GM21717 (cell line): ENCODE data around the gene ZNF816.
"Not testable (repeated sequence)": the region's sequence is repeated elsewhere in the genome, so short reads cannot be mapped to it uniquely, and the experiment has no call there.

ENCODE experiments used
- ATAC-seq: cut with Tn5 transposase; IDR thresholded peaks from one replicate; pipeline ENCODE4 v1.9.1; 2021; ENCODE audit warnings: mild to moderate bottlenecking, moderate library complexity; ENCODE audit not compliant: unreplicated experiment

The ZNF816 gene

DNA sequence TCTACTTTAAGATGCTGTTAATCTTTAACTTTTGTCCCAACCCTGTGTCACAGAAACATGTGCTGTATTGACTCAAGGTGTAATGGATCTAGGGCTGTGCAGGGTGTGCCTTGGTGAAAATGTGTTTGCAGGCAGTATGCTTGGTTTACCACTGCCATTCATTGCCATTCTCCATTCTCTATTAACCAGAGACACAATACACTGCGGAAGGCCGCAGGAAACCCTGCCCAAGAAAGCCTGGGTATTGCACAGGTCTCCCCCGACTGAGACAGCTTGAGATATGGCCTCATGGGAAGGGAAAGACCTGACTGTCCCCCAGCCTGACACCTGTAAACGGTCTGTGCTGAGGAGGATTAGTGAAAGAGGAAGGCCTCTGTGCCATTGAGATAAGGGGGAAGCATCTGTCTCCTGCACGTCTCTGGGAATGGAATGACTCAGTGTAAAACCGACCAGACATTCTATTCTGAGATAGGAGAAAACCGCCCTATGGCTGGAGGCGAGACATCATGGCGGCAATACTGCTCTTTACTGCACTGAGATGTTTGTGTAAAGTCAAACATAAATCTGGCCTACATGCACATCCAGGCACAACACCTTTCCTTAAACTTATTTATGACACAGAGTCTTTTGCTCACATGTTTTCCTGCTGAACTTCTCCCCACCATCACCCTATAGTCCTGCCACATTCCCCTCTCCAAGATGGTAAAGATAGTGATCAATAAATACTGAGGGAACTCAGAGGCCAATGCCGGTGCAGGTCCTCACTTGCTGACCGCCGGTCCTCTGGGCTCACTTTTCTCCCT, 26.3 kb downstream of the ZNF816 start:
- no peak for ATAC-seq

DNA sequence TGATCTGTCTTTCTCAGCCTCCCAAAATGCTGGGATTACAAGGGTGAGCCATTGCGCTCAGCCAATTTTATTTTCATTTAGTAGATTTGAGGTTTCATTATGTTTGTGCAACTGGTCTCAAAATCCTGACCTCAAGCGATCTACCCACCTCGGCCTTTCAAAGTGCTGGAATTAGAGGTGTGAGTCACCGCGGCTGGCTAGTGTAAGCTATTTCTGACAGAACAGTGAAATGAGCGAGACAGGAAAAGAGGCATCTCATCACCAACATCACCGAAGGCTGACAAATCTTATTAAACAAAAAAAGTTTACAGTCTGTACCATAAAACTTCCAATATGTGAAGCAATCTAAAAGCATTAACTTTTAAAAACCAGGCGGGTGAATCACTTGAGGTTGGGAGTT, 27.2 kb downstream of the ZNF816 start:
- ATAC-seq = no peak

- ATAC-seq = not testable (repeated sequence)
Measured at GRCh38 chr19:52924641-52925040, 38.0 kb downstream of the ZNF816 start.

DNA sequence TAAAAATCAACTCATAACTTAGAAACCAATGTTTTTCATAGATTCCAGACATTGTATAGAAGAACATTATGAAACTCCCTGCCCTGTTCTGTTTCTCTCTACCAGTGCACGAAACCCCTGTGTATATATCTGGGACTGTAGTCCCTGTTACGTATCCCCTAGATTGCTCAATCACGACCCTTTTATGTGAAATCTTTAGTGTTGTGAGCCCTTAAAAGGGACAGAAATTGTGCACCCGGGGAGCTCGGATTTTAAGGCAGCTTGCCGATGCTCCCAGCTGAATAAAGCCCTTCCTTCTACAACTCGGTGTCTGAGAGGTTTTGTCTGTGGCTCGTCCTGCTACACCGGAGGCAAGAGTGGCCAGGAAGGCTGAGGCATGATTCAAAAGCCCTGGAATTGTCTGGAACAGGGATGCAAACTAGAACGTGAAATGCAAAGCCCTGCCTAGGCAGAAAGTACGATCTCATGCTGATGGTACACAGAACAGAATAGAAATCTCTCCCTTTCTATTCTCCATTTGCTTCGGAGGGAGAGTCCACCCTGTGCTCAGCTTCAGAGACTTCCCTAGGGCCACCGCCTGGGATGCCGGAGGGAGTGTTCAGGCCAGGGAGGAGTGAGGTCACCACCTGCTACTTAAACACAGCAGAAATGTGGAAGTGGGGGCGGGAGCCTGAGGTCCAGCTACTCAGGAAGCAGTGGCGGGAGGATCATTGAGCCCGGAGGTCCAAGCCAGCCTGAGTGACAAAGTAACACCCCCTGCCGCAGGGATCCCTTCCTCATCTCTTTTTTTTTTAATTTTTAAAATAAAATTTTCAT, 38.7 kb downstream of the ZNF816 start:
- ATAC-seq = no peak

GRCh38 chr19:52922841-52923777, 39.6 kb downstream of the ZNF816 start, which contains the start of gene ZNF888:
TSS of gene ZNF888 (minus strand) at chr19:52923428. CDS start at chr19:52917873, 5,555 bp downstream.
- peak; percentile 78 for ATAC-seq

- ATAC-seq = no peak
Measured at GRCh38 chr19:52917531-52917930, 45.1 kb downstream of the ZNF816 start.

DNA sequence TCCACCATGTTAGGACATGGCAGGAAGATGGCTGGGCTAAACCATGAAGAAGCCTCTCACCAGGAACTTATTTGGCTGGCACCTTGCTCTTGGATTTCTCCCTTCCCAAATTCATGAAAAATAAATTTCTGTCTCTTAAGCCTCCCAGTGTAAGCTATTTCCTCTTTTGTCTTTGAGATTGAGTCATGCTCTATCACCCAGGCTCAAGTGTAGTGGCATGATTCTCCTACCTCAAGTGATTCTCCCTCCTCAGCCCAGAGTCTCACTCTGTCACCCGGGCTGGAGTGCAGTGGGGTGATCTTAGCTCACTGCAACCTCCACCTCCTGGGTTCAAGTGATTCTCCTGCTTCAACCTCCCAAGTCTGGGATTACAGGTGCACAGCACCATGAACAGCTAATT, 52.0 kb downstream of the ZNF816 start:
- ATAC-seq = no peak

GRCh38 chr19:52904052-52904780, 58.5 kb downstream of the ZNF816 start:
- not testable (repeated sequence) for ATAC-seq

DNA sequence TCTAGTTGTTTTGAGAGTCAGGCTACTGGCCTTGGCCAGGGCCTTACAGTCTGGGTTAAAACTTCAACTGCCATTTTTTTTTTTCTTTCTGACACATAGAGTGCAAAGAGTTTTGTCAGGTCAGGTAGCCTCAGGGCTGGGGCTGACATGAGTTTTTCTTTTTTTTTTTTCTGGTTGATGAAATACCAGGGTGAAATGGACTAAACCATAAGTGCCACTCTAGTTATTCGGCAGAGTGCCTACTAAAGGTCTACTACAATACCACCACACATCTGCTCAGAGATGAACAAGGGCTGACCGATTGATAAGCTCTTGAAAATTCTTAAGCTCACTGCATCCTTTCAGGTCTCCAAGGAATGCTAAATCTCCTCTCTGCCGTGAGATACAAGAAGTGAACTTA, 60.8 kb downstream of the ZNF816 start:
- no peak for ATAC-seq
